GM19023 (cell line): ENCODE measurements around the gene JAKMIP3.

Experiments used
- ATAC-seq: cut with Tn5 transposase; IDR thresholded peaks from one replicate; pipeline ENCODE4 v1.9.1; 2021; ENCODE audit warnings: mild to moderate bottlenecking, moderate library complexity; ENCODE audit not compliant: unreplicated experiment

The JAKMIP3 gene

DNA sequence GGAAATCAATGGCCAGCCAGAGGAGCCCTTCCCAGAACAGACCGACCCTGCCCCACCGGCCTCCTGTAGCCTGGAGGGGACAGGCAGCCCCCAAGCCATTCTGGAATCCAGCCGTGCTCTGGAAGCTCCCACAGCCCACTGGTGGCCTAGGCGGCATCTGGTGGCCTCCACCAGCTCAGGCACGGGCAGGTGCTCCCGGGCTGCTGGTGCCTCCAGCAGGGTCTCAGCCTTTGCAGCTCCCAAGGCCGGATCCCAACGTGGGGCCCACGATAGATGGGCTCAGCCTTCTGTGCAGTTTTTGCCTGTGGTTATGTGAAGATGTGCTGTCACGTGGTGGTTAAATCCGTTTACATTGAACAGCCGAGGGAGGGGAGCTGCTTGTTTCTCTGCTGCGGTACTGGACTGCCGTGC is 44.4 kb downstream of the JAKMIP3 start:
- no peak for ATAC-seq

DNA sequence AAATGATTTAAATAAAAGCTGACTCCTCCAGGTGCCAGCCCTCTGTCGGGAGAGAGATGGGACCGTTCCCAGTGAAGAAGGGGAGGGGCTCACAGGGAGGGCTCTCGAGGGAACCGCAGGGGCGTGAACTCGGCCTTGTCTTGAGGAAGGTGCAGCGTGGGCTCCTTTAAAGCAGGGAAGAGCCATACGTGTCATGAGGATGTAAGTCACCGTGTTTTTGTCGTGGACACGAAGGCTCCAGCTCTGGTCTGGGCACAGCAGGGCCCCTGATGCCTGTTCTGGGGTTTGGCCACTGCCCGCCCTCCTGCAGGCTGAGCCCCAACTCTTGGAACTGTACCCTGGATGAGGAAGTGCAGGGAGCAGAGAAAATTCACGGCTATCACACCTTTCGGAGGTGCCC is 45.0 kb downstream of the JAKMIP3 start:
- no peak for ATAC-seq

- no peak for ATAC-seq
Measured at GRCh38 chr10:132111121-132111731, 45.5 kb downstream of the JAKMIP3 start.

- ATAC-seq, result no peak
Measured at GRCh38 chr10:132111871-132112341, 46.2 kb downstream of the JAKMIP3 start.

DNA sequence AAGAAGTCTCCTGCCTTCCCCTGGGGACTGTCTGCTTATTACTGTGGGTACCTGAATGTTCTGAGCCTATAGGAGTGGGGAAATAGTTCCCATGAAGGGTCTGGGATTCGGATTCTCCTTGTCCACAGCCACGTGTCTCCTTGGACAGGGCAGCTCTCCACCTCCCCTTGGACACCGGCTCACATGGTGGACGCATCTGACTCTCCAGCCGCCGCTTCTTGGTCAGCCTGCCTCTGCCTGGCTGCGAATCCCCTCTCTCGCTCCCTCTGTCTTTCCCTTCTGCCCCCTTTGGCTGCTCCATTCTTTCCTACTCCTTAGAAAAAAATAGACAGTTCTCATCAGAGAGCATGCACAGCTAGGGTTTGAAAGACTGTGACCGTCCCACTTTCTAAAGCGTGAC is 46.9 kb downstream of the JAKMIP3 start:
- no peak for ATAC-seq

DNA sequence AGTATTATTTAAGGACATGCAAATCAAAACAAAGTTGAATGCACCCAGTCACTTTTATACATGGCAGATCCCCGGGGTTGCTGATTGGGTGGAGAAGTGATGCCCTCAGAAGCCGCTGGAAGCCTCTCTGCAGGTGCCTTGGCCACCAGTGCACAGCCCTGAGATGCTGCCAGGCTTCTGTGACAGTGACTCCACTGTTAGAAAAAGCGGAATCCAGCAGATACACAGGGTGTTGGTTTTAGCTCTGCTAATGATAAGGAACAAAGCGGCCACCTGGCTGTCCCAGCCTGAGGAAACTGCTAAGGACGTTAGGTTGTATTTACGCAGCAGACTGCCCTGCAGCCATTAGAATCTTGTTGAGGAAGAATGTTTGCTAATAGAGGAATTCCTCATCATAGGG is 47.5 kb downstream of the JAKMIP3 start:
- no peak for ATAC-seq

DNA sequence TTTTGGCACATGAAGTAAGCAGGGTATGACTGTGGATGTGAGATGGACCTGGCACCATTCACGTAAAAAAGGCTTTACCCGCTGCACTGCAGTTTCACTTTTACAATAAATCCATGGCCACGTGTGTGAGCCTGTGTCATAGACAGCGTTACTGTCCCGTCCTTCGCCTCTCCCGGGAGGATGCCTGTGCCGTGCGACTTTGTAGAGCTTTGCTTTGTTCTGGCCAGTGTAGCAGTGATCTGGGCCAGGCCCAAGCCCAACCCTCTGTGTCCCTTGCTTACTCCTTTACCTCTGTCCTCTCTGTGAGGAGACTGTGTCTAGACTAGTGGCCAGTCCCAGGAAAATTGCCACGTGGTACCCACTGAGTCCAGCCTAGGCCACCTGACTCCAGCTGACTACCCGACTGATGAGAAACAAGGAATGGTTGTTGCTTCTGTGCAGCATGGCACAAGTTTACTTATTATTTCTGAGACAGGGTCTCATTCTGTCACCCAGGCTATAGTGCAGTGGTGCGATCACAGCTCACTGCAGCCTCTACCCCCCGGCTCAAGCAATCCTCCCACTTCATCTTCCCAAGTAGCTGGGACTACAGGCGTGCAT is 48.1 kb downstream of the JAKMIP3 start:
- no peak for ATAC-seq

- ATAC-seq, result no peak
Measured at GRCh38 chr10:132114953-132115520, 49.3 kb downstream of the JAKMIP3 start.
